ENCODE results near the gene GPR68. TPM values are rescaled to one million over a fixed set of nuclear protein-coding genes. Genes with fewer than 3 reads are reported as not detected.

Gene GPR68
- polyA plus RNA-seq, 2 of the 4 experiments (the other 2 are of a cell fraction), result 0.09 TPM

DNA sequence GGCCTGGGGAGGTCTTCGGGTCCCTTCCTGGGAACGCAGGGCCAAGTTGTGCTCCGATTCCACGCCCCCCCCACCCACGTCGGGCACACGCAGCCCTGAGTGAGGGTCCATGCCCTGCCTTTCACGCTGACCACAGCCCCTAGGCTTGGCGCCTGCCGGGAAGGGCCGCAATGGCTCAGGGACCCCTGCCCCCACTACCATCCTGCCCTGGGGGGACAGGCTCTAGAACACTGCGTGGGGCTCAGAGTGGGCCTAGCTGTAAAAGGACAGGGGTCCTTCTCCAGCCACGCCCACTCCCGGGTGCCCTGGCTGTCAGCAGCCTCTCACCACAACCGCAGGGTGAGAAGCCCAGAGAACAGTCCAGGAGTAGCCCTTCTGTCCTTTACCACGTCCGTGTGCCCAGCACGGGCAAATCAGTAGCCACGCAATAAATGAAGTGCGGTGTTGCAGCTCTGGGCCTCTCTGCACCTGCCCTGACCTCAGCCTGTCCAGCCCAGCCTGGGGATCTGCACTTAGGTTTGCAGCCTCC is 9.4 kb upstream of the GPR68 start:
- Histone ChIP-seq H3K9me3 (no peaks in the 10 kb centered on the region), H3K27ac (peak overlapping the region; percentile 73 to 89), H3K4me1 (peaks cover 16% of the 10 kb centered on the region), H3K4me3 (peak overlapping the region; percentile 87), H3K4me2 (peak overlapping the region; percentile 88)
- ATAC-seq (peak; percentile 4 to 35; a peak in 4 of 6 replicates), FAIRE-seq (no peak), DNase-seq (ENCODE audit: low read depth in 1 of 2, low spot score in 1 of 2) (no peak)
- CTCF ChIA-PET, result no interaction called here
- POLR2A ChIA-PET, result no interaction called here
- 59% methylated on average over 6 of the region's 20 CpGs for WGBS (ENCODE audit: missing lambda C conversion rate)
- no peak for TF ChIP-seq MAZ (IDR thresholded peaks at IDR 0.05; ENCODE audit: borderline replicate concordance, low read depth, low read length)

DNA sequence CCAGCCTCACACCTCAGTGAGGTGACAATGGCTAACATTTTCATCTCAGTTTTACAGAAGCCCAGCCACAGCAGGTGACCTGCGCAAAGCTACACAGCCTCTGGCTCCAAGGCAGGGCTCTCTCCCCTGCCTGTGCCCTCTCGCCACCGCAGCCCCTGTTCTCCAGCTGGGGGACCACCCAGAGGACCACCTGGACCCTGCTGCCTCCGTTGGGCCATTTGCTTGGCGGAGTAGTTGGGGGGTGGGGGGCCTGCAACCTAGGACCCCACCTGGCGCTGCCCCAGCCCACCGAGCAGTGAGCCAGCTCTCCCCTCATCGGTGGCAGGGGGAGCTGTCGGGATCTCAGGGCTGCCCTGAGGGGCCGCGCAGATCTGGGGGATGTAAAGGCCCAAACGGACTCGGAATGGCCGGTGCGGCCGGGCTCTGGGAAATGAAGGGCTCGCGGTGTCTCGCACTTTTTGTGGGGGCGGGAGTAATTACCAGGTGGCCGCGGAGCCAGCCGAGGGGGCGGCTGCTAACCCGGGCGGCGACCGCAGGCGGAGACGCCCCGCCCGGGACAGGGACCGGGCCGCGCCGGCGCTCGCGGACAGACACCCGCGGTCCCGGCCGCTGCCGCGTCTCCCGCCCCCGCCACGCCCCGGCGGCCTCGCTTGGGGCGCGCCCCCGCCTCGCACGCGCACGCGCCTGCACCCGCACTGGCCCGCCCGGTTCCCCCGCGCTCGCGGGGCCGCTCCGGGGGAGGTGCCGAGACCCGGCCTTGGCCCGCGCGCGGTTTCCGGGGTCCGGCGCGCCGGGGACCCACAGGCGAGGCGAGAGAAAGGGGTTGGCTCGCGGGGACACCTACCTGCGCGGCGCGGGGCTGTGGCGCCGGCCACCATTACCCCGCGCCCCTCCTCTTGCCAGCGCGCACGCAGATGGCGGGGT is 8.6 kb upstream of the GPR68 start:
- WGBS (ENCODE audit: missing lambda C conversion rate), result 8% methylated on average over 10 of the region's 95 CpGs
- peak overlapping the region; percentile 87 for H3K4me3 ChIP-seq
- peak overlapping the region; percentile 88 for H3K4me2 ChIP-seq
- ATAC-seq (peak; percentile 49 to 65), FAIRE-seq (no peak), DNase-seq (ENCODE audit: low read depth in 1 of 2, low spot score in 1 of 2) (peak in 1 of 2 experiments; percentile 28)
- TF ChIP-seq CEBPB (IDR thresholded peaks at IDR 0.05) (no peak), POLR2A (IDR thresholded peaks at IDR 0.05; ENCODE audit: low read length) (peak; percentile 8; the same call in 1 of the 2 replicates), ZC3H11A (IDR thresholded peaks at IDR 0.05) (no peak)
- ChIA-PET CTCF (interaction anchor here (0.9 to 1.7 kb wide), 3 partner anchors 32 to 75 kb away, joined by 3 to 6 read pairs (median 4); no protein-coding TSS in a partner anchor), POLR2A (no interaction called here)
- peak overlapping the region; percentile 73 to 89 for H3K27ac ChIP-seq
- peaks cover 16% of the 10 kb centered on the region for H3K4me1 ChIP-seq
- no peaks in the 10 kb centered on the region for H3K9me3 ChIP-seq

DNA sequence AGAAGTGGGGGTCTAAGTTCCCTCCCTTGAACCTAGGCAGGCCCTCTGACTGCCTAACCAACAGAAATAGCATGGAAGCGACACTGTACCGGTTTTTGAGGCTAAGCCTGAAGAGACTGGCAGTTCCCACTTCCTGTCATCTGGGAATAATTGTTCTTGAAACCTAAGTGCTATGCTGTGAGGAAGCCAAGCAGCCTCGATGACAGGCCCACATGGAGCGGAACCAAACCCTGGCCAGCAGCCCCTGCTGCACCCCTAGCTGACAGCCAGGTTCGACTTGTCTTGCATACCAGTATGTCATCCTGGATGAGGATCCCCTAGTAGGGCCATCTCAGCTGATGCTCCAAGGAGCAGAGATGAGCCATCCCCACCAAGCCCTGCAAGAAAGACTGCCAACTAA is 6.4 kb upstream of the GPR68 start:
- H3K27ac ChIP-seq, result no peak overlapping the region
- no peak overlapping the region for H3K4me2 ChIP-seq
- H3K4me3 ChIP-seq, result no peak overlapping the region
- DNase-seq (ENCODE audit: low read depth in 1 of 2, low spot score in 1 of 2) (no peak), ATAC-seq (no peak), FAIRE-seq (no peak)
- ChIA-PET POLR2A (no interaction called here), CTCF (interaction anchor here (1.0 kb wide), 1 partner anchor 36 kb away, joined by 4 read pairs; no protein-coding TSS in a partner anchor)
- 80% methylated on average over 5 of the region's 5 CpGs for WGBS (ENCODE audit: missing lambda C conversion rate)
- H3K4me1 ChIP-seq, result peaks cover 16% of the 10 kb centered on the region
- no peaks in the 10 kb centered on the region for H3K9me3 ChIP-seq
- TF ChIP-seq FOSL2 (IDR thresholded peaks at IDR 0.05) (no peak), FOSL2 (CRISPR knock-in tag; IDR thresholded peaks at IDR 0.05) (no peak), EHF (CRISPR knock-in tag; IDR thresholded peaks at IDR 0.05) (no peak), RFX5 (IDR thresholded peaks at IDR 0.05) (no peak), HOXB5 (CRISPR knock-in tag; IDR thresholded peaks at IDR 0.05) (no peak), MYC (IDR thresholded peaks at IDR 0.05; ENCODE audit: borderline replicate concordance, low read length) (no peak), RARB (CRISPR knock-in tag; IDR thresholded peaks at IDR 0.05) (no peak), HOXA7 (CRISPR knock-in tag; IDR thresholded peaks at IDR 0.05) (no peak), SREBF2 (IDR thresholded peaks at IDR 0.05) (no peak), KDM5A (IDR thresholded peaks at IDR 0.05) (no peak), ZC3H11A (IDR thresholded peaks at IDR 0.05) (no peak), HEYL (CRISPR knock-in tag; IDR thresholded peaks at IDR 0.05) (no peak), CBX8 (IDR thresholded peaks at IDR 0.05) (no peak), RAD21 (conservative IDR thresholded peaks at IDR 0.05 in 1 of 2, IDR thresholded peaks at IDR 0.05 in 1 of 2) (no peak)
- TF ChIP-seq, protein P1, sequence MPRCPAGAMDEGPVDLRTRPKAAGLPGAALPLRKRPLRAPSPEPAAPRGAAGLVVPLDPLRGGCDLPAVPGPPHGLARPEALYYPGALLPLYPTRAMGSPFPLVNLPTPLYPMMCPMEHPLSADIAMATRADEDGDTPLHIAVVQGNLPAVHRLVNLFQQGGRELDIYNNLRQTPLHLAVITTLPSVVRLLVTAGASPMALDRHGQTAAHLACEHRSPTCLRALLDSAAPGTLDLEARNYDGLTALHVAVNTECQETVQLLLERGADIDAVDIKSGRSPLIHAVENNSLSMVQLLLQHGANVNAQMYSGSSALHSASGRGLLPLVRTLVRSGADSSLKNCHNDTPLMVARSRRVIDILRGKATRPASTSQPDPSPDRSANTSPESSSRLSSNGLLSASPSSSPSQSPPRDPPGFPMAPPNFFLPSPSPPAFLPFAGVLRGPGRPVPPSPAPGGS (IDR thresholded peaks at IDR 0.05), result no peak
- TF ChIP-seq, protein P2, sequence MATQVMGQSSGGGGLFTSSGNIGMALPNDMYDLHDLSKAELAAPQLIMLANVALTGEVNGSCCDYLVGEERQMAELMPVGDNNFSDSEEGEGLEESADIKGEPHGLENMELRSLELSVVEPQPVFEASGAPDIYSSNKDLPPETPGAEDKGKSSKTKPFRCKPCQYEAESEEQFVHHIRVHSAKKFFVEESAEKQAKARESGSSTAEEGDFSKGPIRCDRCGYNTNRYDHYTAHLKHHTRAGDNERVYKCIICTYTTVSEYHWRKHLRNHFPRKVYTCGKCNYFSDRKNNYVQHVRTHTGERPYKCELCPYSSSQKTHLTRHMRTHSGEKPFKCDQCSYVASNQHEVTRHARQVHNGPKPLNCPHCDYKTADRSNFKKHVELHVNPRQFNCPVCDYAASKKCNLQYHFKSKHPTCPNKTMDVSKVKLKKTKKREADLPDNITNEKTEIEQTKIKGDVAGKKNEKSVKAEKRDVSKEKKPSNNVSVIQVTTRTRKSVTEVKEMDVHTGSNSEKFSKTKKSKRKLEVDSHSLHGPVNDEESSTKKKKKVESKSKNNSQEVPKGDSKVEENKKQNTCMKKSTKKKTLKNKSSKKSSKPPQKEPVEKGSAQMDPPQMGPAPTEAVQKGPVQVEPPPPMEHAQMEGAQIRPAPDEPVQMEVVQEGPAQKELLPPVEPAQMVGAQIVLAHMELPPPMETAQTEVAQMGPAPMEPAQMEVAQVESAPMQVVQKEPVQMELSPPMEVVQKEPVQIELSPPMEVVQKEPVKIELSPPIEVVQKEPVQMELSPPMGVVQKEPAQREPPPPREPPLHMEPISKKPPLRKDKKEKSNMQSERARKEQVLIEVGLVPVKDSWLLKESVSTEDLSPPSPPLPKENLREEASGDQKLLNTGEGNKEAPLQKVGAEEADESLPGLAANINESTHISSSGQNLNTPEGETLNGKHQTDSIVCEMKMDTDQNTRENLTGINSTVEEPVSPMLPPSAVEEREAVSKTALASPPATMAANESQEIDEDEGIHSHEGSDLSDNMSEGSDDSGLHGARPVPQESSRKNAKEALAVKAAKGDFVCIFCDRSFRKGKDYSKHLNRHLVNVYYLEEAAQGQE (IDR thresholded peaks at IDR 0.05), result no peak
